ENCODE data around the gene CES2. TPM values are rescaled to one million over a fixed set of nuclear protein-coding genes. Genes with fewer than 3 reads are reported as not detected.
A peak's percentile ranks its signal among the peaks of the same experiment; 100 is the strongest.

CES2 gene
- total and polyA plus RNA-seq, 9 of the 15 experiments (the other 6 are each of a cell fraction or from before 2014, with no cell fraction given), result 2.2 to 37.9 (median 24.4) TPM

GRCh38 chr16:66894948-66895688, 40.2 kb upstream of the CES2 start (continued):
- TF ChIP-seq POLR2H (tag; IDR thresholded peaks at IDR 0.05; ENCODE audit: low read depth) (no peak), BRCA1 (IDR thresholded peaks at IDR 0.05) (no peak), BRCA1 (CRISPR knock-in tag; IDR thresholded peaks at IDR 0.05) (no peak), ARID2 (IDR thresholded peaks at IDR 0.05) (peak; percentile 91), ZKSCAN3 (CRISPR knock-in tag; IDR thresholded peaks at IDR 0.05) (no peak), ZNF280A (IDR thresholded peaks at IDR 0.05; ENCODE audit: low read depth, partially characterized antibody) (no peak), ZC3H4 (CRISPR knock-in tag; IDR thresholded peaks at IDR 0.05; ENCODE audit: borderline replicate concordance) (0 out of 2 replicates have a peak, but pooled peaks have one; percentile 13), ID3 (CRISPR knock-in tag; IDR thresholded peaks at IDR 0.05) (no peak), ID3 (tag; IDR thresholded peaks at IDR 0.05) (no peak), GTF2A2 (tag; IDR thresholded peaks at IDR 0.05) (no peak), ZBTB9 (CRISPR knock-in tag; IDR thresholded peaks at IDR 0.05) (no peak), ZNF277 (CRISPR knock-in tag; IDR thresholded peaks at IDR 0.05; ENCODE audit: borderline replicate concordance) (no peak), SIN3B (IDR thresholded peaks at IDR 0.05; ENCODE audit: low read depth) (no peak), RBM17 (IDR thresholded peaks at IDR 0.05; ENCODE audit: borderline replicate concordance, low read depth, low read length) (no peak), ARID3A (IDR thresholded peaks at IDR 0.05; ENCODE audit: borderline replicate concordance, low read depth, low read length) (no peak), MIER1 (IDR thresholded peaks at IDR 0.05; ENCODE audit: low read depth) (no peak), KDM1A (IDR thresholded peaks at IDR 0.05) (no peak), ARID1B (IDR thresholded peaks at IDR 0.05) (no peak), CTCF (IDR thresholded peaks at IDR 0.05 in 2 of 3, conservative IDR thresholded peaks at IDR 0.05 in 1 of 3; ENCODE audit: insufficient read depth in 2 of 3, low read depth in 1 of 3, low read length in 3 of 3) (peak; percentile 95 to 99 (median 96))
